K562 (cell line): ENCODE data around the gene SLC3A2. TPM values are rescaled to one million over a fixed set of nuclear protein-coding genes. Genes with fewer than 3 reads are reported as not detected.

Source experiments
- ATF4 ChIP-seq: fragments of 450-650 bp; formaldehyde crosslinking; IDR thresholded peaks from 2 replicates; pipeline ENCODE4 v1.4.0; 2022; ENCODE audit warnings: mild to moderate bottlenecking, moderate library complexity
- CEBPZ ChIP-seq: fragments of 150-350 bp; IDR thresholded peaks from 2 replicates; pipeline ENCODE4 v1.6.1; 2014; ENCODE audit warnings: low read depth, mild to moderate bottlenecking, low read length, borderline replicate concordance
- EP300 ChIP-seq: IDR thresholded peaks from 2 replicates; pipeline ENCODE4 v1.6.1; 2012; ENCODE audit warnings: low read length, improper control_type of control experiment
- ERF ChIP-seq: fragments of 450-650 bp; formaldehyde crosslinking; IDR thresholded peaks from 2 replicates; pipeline ENCODE4 v1.4.0; 2020; ENCODE audit warnings: mild to moderate bottlenecking, mixed read lengths
- FOXA3 ChIP-seq, 2 experiments: fragments of 450-650 bp in 1 of 2; sonication (generic) in 1 of 2; formaldehyde crosslinking; IDR thresholded peaks in 1 of 2; conservative IDR thresholded peaks in 1 of 2; 2 replicates each; pipeline versions ENCODE4 v1.4.0 to v1.8.0; 2020 to 2022; ENCODE audit warnings: mild to moderate bottlenecking in 2 of 2, missing genetic modification reagents in 1 of 2
- HDAC3 ChIP-seq: fragments of 450-650 bp; IDR thresholded peaks from 2 replicates; pipeline ENCODE4 v1.6.1; 2018; ENCODE audit warnings: borderline replicate concordance, mild to moderate bottlenecking, moderate library complexity; ENCODE audit not compliant: partially characterized antibody
- JUNB ChIP-seq: fragments of 450-650 bp; formaldehyde crosslinking; conservative IDR thresholded peaks from 2 replicates; pipeline ENCODE4 v1.4.0; 2020; ENCODE audit warnings: mild to moderate bottlenecking
- POLR2H ChIP-seq: IDR thresholded peaks from 2 replicates; pipeline ENCODE4 v1.6.1; 2016; ENCODE audit warnings: missing genetic modification characterization, low read depth, mild to moderate bottlenecking, control low read depth, missing compliant biosample characterization, moderate library complexity
- PRPF4 ChIP-seq: fragments of 200-400 bp; formaldehyde crosslinking; IDR thresholded peaks from one replicate; pipeline ENCODE4 v1.6.1; 2017; ENCODE audit warnings: low read length, low read depth, mild to moderate bottlenecking; ENCODE audit not compliant: insufficient read depth, poor library complexity, severe bottlenecking
- RBFOX2 ChIP-seq: fragments of 200-400 bp; formaldehyde crosslinking; IDR thresholded peaks from 2 replicates; pipeline ENCODE4 v1.6.1; 2017; ENCODE audit warnings: low read depth, mild to moderate bottlenecking, low read length, moderate library complexity
- SMARCE1 ChIP-seq: fragments of 450-650 bp; IDR thresholded peaks from 2 replicates; pipeline ENCODE4 v1.7.1; 2016; ENCODE audit warnings: mild to moderate bottlenecking
- ZBTB11 ChIP-seq, 3 experiments: fragments of 200-800 bp in 1 of 3; fragments of 250-450 bp in 1 of 3; fragments of 450-650 bp in 1 of 3; sonication (Bioruptor Pico) in 1 of 3; sonication (Bioruptor generic) in 1 of 3; formaldehyde crosslinking in 1 of 3; IDR thresholded peaks; 2 replicates each; pipeline versions ENCODE4 v1.6.1 to v1.8.0; 2016 to 2022; ENCODE audit warnings: mild to moderate bottlenecking in 2 of 3, missing genetic modification characterization in 2 of 3, missing compliant biosample characterization in 1 of 3, moderate library complexity in 1 of 3
- ZFP36 ChIP-seq: fragments of 150-350 bp; IDR thresholded peaks from 2 replicates; pipeline ENCODE4 v1.6.1; 2018; ENCODE audit warnings: low read length, low read depth; ENCODE audit not compliant: partially characterized antibody
- ZNF347 ChIP-seq: fragments of 450-650 bp; formaldehyde crosslinking; IDR thresholded peaks from 2 replicates; pipeline ENCODE4 v1.4.0; 2020; ENCODE audit warnings: low read depth, mild to moderate bottlenecking, moderate library complexity
- ZNF512 ChIP-seq: IDR thresholded peaks from 2 replicates; pipeline ENCODE4 v1.6.1; 2016; ENCODE audit warnings: missing genetic modification characterization, missing compliant biosample characterization
- polyA plus RNA-seq, 8 experiments: library from polyadenylated mRNA; depleted of rRNA in 4 of 8; stranded (reverse) in 5 of 8; unstranded in 3 of 8; fragments of >200 nt; fragmentation: Nextera tagmentation in 2 of 8; fragmentation: Illumina TruSeq in 1 of 8; extraction: Ambion mirVana in 2 of 8; extraction: Trizol in 1 of 8; gene quantifications; 2 replicates each; pipeline versions ENCODE4 v1.2.1 to v1.2.3, GENCODE V29; 2011 to 2014; ENCODE audit warnings: inconsistent platforms in 1 of 8, missing spikeins in 1 of 8
- total RNA-seq, 7 experiments: library from RNA; depleted of rRNA in 6 of 7; stranded (reverse); fragments of >200 nt in 6 of 7; fragmentation: Illumina TruSeq in 2 of 7; extraction: Trizol in 2 of 7; gene quantifications; 2 replicates each; pipeline versions ENCODE4 v1.2.1 to v1.2.3, GENCODE V29; 2011 to 2021; ENCODE audit warnings: low replicate concordance in 1 of 7

The SLC3A2 gene
- total and polyA plus RNA-seq, 9 of the 15 experiments (the other 6 are each of a cell fraction or from before 2014, with no cell fraction given) = 20.0 to 296 (median 214) TPM

- TF ChIP-seq ZNF512 (tag) (no peak), PRPF4 (no peak), SMARCE1 (peak; percentile 52; the same call in 1 of the 2 replicates), EP300 (peak; percentile 87), CEBPZ (no peak), JUNB (peak; percentile 45; the same call in 1 of the 2 replicates), ERF (CRISPR knock-in tag) (no peak), ATF4 (peak; percentile 98), RBFOX2 (no peak), FOXA3 (CRISPR knock-in tag; conservative IDR thresholded peaks at IDR 0.05 in 1 of 2, IDR thresholded peaks at IDR 0.05 in 1 of 2) (no peak), ZFP36 (no peak), POLR2H (peak; percentile 7; the same call in 1 of the 2 replicates), ZBTB11 (CRISPR knock-in tag; IDR thresholded peaks at IDR 0.05) (0 out of 6 replicates have a peak, but pooled peaks of 1 of the 3 experiments have one; percentile 6), HDAC3 (peak; percentile 35), ZNF347 (CRISPR knock-in tag) (no peak)
Observed at GRCh38 chr11:62881579-62882430, 1.1 kb downstream of the SLC3A2 start (continued).
